Measurements from ENCODE around the gene ANKRD44.

The ANKRD44 gene

GRCh38 chr2:197059477-197059876 is 251.1 kb downstream of the ANKRD44 start:
- no peaks in the 10 kb centered on the region for H3K27me3 ChIP-seq (ENCODE audit: insufficient read depth, insufficient read length)
- no peak overlapping the region for H3K9ac ChIP-seq (ENCODE audit: insufficient read length, low read depth)
- peaks cover 32% of the 10 kb centered on the region for H3K9me3 ChIP-seq (ENCODE audit: insufficient read depth, low read length)
- no peak for TF ChIP-seq YY1 (IDR thresholded peaks at IDR 0.05; ENCODE audit: insufficient read depth, insufficient read length)
- TF ChIP-seq SUZ12 (IDR thresholded peaks at IDR 0.05; ENCODE audit: extremely low read depth, insufficient read depth, insufficient read length): no peak
- TF ChIP-seq ZNF274 (IDR thresholded peaks at IDR 0.05; ENCODE audit: low read depth, low read length): no peak
- DNase-seq (ENCODE audit: low read depth, low spot score): no peak
- no peak overlapping the region for H3K4me3 ChIP-seq (ENCODE audit: insufficient read length, low read depth)
- H3K4me1 ChIP-seq (ENCODE audit: insufficient read depth, insufficient read length): no peaks in the 10 kb centered on the region
- H3K36me3 ChIP-seq (ENCODE audit: insufficient read depth, insufficient read length, low read length): no peaks in the 10 kb centered on the region

- H3K27me3 ChIP-seq (ENCODE audit: insufficient read depth, insufficient read length): no peaks in the 10 kb centered on the region
- H3K9ac ChIP-seq (ENCODE audit: insufficient read length, low read depth): no peak overlapping the region
- TF ChIP-seq SUZ12 (IDR thresholded peaks at IDR 0.05; ENCODE audit: extremely low read depth, insufficient read depth, insufficient read length) (no peak), ZNF274 (IDR thresholded peaks at IDR 0.05; ENCODE audit: low read depth, low read length) (no peak), YY1 (IDR thresholded peaks at IDR 0.05; ENCODE audit: insufficient read depth, insufficient read length) (no peak)
- peaks cover 33% of the 10 kb centered on the region for H3K9me3 ChIP-seq (ENCODE audit: insufficient read depth, low read length)
- no peaks in the 10 kb centered on the region for H3K36me3 ChIP-seq (ENCODE audit: insufficient read depth, insufficient read length, low read length)
- no peak for DNase-seq (ENCODE audit: low read depth, low spot score)
- no peaks in the 10 kb centered on the region for H3K4me1 ChIP-seq (ENCODE audit: insufficient read depth, insufficient read length)
- H3K4me3 ChIP-seq (ENCODE audit: insufficient read length, low read depth): no peak overlapping the region
These were observed 251.7 kb downstream of the ANKRD44 start for GRCh38 chr2:197058777-197059300.

- H3K9me3 ChIP-seq (ENCODE audit: insufficient read depth, low read length): peaks cover 33% of the 10 kb centered on the region
- DNase-seq (ENCODE audit: low read depth, low spot score): no peak
- H3K36me3 ChIP-seq (ENCODE audit: insufficient read depth, insufficient read length, low read length): no peaks in the 10 kb centered on the region
- TF ChIP-seq YY1 (IDR thresholded peaks at IDR 0.05; ENCODE audit: insufficient read depth, insufficient read length) (no peak), SUZ12 (IDR thresholded peaks at IDR 0.05; ENCODE audit: extremely low read depth, insufficient read depth, insufficient read length) (no peak), ZNF274 (IDR thresholded peaks at IDR 0.05; ENCODE audit: low read depth, low read length) (no peak)
- no peak overlapping the region for H3K9ac ChIP-seq (ENCODE audit: insufficient read length, low read depth)
- H3K4me3 ChIP-seq (ENCODE audit: insufficient read length, low read depth): no peak overlapping the region
- H3K4me1 ChIP-seq (ENCODE audit: insufficient read depth, insufficient read length): no peaks in the 10 kb centered on the region
- H3K27me3 ChIP-seq (ENCODE audit: insufficient read depth, insufficient read length): no peaks in the 10 kb centered on the region
These were observed 252.6 kb downstream of the ANKRD44 start for GRCh38 chr2:197057959-197058358.

GRCh38 chr2:197055045-197055444 is 255.5 kb downstream of the ANKRD44 start:
- Histone ChIP-seq H3K9ac (ENCODE audit: insufficient read length, low read depth) (no peak overlapping the region), H3K27me3 (ENCODE audit: insufficient read depth, insufficient read length) (no peaks in the 10 kb centered on the region), H3K9me3 (ENCODE audit: insufficient read depth, low read length) (peaks cover 17% of the 10 kb centered on the region), H3K36me3 (ENCODE audit: insufficient read depth, insufficient read length, low read length) (no peaks in the 10 kb centered on the region), H3K4me1 (ENCODE audit: insufficient read depth, insufficient read length) (no peaks in the 10 kb centered on the region), H3K4me3 (ENCODE audit: insufficient read length, low read depth) (no peak overlapping the region)
- no peak for DNase-seq (ENCODE audit: low read depth, low spot score)
- TF ChIP-seq SUZ12 (IDR thresholded peaks at IDR 0.05; ENCODE audit: extremely low read depth, insufficient read depth, insufficient read length): no peak
- TF ChIP-seq YY1 (IDR thresholded peaks at IDR 0.05; ENCODE audit: insufficient read depth, insufficient read length): no peak
- TF ChIP-seq ZNF274 (IDR thresholded peaks at IDR 0.05; ENCODE audit: low read depth, low read length): no peak

DNA sequence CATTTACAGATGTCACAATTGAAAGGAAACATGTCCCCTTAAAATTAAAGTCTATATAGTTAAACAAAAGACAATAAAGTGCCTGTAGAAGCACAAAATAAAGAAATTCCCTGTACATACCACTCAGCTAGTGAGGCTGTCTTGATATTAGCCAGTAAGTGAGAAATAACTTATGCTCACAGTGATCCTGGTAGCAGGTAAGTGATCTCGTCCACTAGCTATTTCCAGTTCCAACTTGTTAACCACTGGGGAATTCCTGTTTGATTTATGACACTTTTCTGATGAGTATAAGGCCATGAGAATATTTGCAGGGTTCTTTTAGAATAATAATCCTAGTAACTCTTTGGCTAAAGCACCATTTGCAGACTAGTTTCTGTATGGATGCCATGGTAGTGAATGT is 256.1 kb downstream of the ANKRD44 start:
- H3K4me1 ChIP-seq (ENCODE audit: insufficient read depth, insufficient read length): no peaks in the 10 kb centered on the region
- no peak overlapping the region for H3K4me3 ChIP-seq (ENCODE audit: insufficient read length, low read depth)
- H3K9me3 ChIP-seq (ENCODE audit: insufficient read depth, low read length): peaks cover 17% of the 10 kb centered on the region
- no peak overlapping the region for H3K9ac ChIP-seq (ENCODE audit: insufficient read length, low read depth)
- DNase-seq (ENCODE audit: low read depth, low spot score): no peak
- H3K27me3 ChIP-seq (ENCODE audit: insufficient read depth, insufficient read length): no peaks in the 10 kb centered on the region
- TF ChIP-seq SUZ12 (IDR thresholded peaks at IDR 0.05; ENCODE audit: extremely low read depth, insufficient read depth, insufficient read length) (no peak), YY1 (IDR thresholded peaks at IDR 0.05; ENCODE audit: insufficient read depth, insufficient read length) (no peak), ZNF274 (IDR thresholded peaks at IDR 0.05; ENCODE audit: low read depth, low read length) (no peak)
- no peaks in the 10 kb centered on the region for H3K36me3 ChIP-seq (ENCODE audit: insufficient read depth, insufficient read length, low read length)

- no peaks in the 10 kb centered on the region for H3K36me3 ChIP-seq (ENCODE audit: insufficient read depth, insufficient read length, low read length)
- no peak for TF ChIP-seq SUZ12 (IDR thresholded peaks at IDR 0.05; ENCODE audit: extremely low read depth, insufficient read depth, insufficient read length)
- no peak overlapping the region for H3K4me3 ChIP-seq (ENCODE audit: insufficient read length, low read depth)
- no peak overlapping the region for H3K9ac ChIP-seq (ENCODE audit: insufficient read length, low read depth)
- no peaks in the 10 kb centered on the region for H3K27me3 ChIP-seq (ENCODE audit: insufficient read depth, insufficient read length)
- H3K9me3 ChIP-seq (ENCODE audit: insufficient read depth, low read length): peaks cover 17% of the 10 kb centered on the region
- no peak for DNase-seq (ENCODE audit: low read depth, low spot score)
- no peaks in the 10 kb centered on the region for H3K4me1 ChIP-seq (ENCODE audit: insufficient read depth, insufficient read length)
These were observed 258.2 kb downstream of the ANKRD44 start for GRCh38 chr2:197052356-197052755.

GRCh38 chr2:197045115-197045514 is 265.5 kb downstream of the ANKRD44 start:
- no peak for TF ChIP-seq SUZ12 (IDR thresholded peaks at IDR 0.05; ENCODE audit: extremely low read depth, insufficient read depth, insufficient read length)
- no peak for TF ChIP-seq ZNF274 (IDR thresholded peaks at IDR 0.05; ENCODE audit: low read depth, low read length)
- TF ChIP-seq YY1 (IDR thresholded peaks at IDR 0.05; ENCODE audit: insufficient read depth, insufficient read length): no peak
- no peak overlapping the region for H3K4me3 ChIP-seq (ENCODE audit: insufficient read length, low read depth)
- H3K4me1 ChIP-seq (ENCODE audit: insufficient read depth, insufficient read length): no peaks in the 10 kb centered on the region
- H3K9me3 ChIP-seq (ENCODE audit: insufficient read depth, low read length): no peaks in the 10 kb centered on the region
- H3K9ac ChIP-seq (ENCODE audit: insufficient read length, low read depth): no peak overlapping the region
- H3K27me3 ChIP-seq (ENCODE audit: insufficient read depth, insufficient read length): no peaks in the 10 kb centered on the region
- DNase-seq (ENCODE audit: low read depth, low spot score): no peak
- no peaks in the 10 kb centered on the region for H3K36me3 ChIP-seq (ENCODE audit: insufficient read depth, insufficient read length, low read length)
